OCI-LY1 (cell line): Measurements from ENCODE around the gene VAT1.

Source experiments
- CTCF ChIP-seq: fragments of 200-600 bp; sonication (generic), shearing (Covaris generic); IDR thresholded peaks from 2 replicates; pipeline ENCODE4 v1.5.1; 2017; ENCODE audit warnings: mild to moderate bottlenecking, antibody characterized with exemption, low read length, moderate library complexity, mixed read lengths
- EZH2 ChIP-seq: fragments of 200-600 bp; sonication (generic), shearing (Covaris generic); IDR thresholded peaks from 2 replicates; pipeline ENCODE4 v1.8.0; 2017; ENCODE audit warnings: borderline replicate concordance, mixed run types, mild to moderate bottlenecking, antibody characterized with exemption, low read length, moderate library complexity, mixed read lengths

DNA sequence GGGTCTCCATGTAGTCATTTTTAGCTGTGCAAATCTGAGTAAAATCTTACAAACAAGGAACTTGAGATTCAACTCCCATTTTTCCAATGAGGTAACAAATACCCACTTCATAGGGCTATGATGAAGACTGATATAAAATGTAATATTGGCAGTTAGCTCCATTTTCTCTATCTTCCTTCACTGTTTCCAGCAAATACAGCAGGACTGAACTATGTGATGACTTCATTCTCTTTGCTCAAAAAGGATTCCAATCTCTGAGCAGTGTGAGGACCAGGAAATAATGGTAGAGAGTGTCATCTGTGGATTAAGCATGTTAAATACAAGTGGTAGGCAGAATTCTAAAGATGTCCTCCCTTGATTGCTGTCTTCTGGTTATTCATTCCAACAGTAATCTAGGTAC is 21.1 kb upstream of the VAT1 start:
- TF ChIP-seq CTCF (no peak), EZH2 (no peak)
